Thyroid gland (tissue), 4 donors: Measurements from ENCODE around the gene NIPBL. TPM values are rescaled to one million over a fixed set of nuclear protein-coding genes. Genes with fewer than 3 reads are reported as not detected.
"Not testable (repeated sequence)": the region's sequence is repeated elsewhere in the genome, so short reads cannot be mapped to it uniquely, and the experiment has no call there.

Source experiments
- DNase-seq, 2 donors: peaks; one replicate each; pipeline ENCODE4 v3.0.0-alpha.2; 2019
- H3K27ac ChIP-seq, 3 donors: fragments of 200-600 bp; sonication (generic); 1 replicate in 2 of 3; 2 replicates in 1 of 3; pipeline ENCODE4 v1.5.1; 2016 to 2019; ENCODE audit warnings: mild to moderate bottlenecking in 1 of 3, moderate library complexity in 1 of 3
- H3K27me3 ChIP-seq: fragments of 200-600 bp; sonication (generic); one replicate; pipeline ENCODE4 v1.5.1; 2019
- H3K36me3 ChIP-seq, 2 donors: fragments of 200-600 bp; sonication (generic); one replicate each; pipeline ENCODE4 v1.5.1; 2016 to 2019
- H3K4me1 ChIP-seq, 2 donors: fragments of 200-600 bp; sonication (generic); one replicate each; pipeline ENCODE4 v1.5.1; 2017 to 2019
- H3K4me3 ChIP-seq, 3 donors: fragments of 200-600 bp; sonication (generic); replicated peaks in 1 of 3; 1 replicate in 2 of 3; 2 replicates in 1 of 3; pipeline ENCODE4 v1.5.1; 2016; ENCODE audit warnings: mild to moderate bottlenecking in 1 of 3
- H3K9me3 ChIP-seq: fragments of 200-600 bp; sonication (generic); one replicate; pipeline ENCODE4 v1.5.1; 2017
- POLR2A ChIP-seq, 2 donors: fragments of 450-650 bp; IDR thresholded peaks; one replicate each; pipeline ENCODE4 v1.6.1; 2017; ENCODE audit warnings: antibody characterized with exemption in 2 of 2, mild to moderate bottlenecking in 2 of 2, moderate library complexity in 1 of 2
- WGBS, 2 donors: methylation state at CpG; one replicate each; pipeline ENCODE4 v1.1.5; 2017; 5-methylcytosine and 5-hydroxymethylcytosine counted together
- intact Hi-C: fragments of 100-400 bp; cut with DNase I; formaldehyde crosslinking; loops from one replicate; pipeline ENCODE4 v1.15.1; 2023
- total RNA-seq, 4 donors: library from RNA; depleted of rRNA; stranded (reverse); fragments of >200 nt; gene quantifications; one replicate each; pipeline ENCODE4 v1.2.3, GENCODE V29; 2016
- TF ChIP-seq, protein P1 (sequence below), 6 experiments: fragments of 200-600 bp in 3 of 6; fragments of 450-650 bp in 3 of 6; sonication (generic) in 3 of 6; IDR thresholded peaks; one replicate each; pipeline ENCODE4 v1.5.1; 2016 to 2019; ENCODE audit warnings: antibody characterized with exemption in 6 of 6, mild to moderate bottlenecking in 2 of 6, inconsistent platforms in 1 of 6, moderate library complexity in 1 of 6

The NIPBL gene
- total RNA-seq, 4 donors from 2014 or later = 62.1 to 145 (median 87.8) TPM

DNA sequence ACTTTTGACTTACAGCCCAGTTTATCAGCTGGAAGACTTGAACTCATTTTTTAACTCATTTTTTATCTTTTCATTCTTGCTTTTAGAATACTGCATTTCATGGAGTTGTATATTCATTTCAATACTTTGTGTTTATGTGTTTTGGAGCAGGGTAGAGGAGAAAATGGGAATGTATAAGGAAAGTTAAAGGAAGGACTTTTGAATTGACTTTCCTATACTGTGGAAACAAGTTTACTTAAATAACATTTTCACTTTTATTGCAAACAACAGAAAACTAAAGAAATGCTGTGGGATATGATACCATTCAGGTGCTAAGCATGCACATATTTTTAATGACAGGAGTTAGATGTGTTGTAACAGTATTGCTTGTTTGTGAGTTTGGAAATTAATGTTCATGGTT lies 11.7 kb downstream of the NIPBL start:
- Histone ChIP-seq H3K27me3 (no peaks in the 10 kb centered on the region), H3K4me1 (peaks cover 21 to 31% of the 10 kb centered on the region in 2 donors)
- TF ChIP-seq, protein P1, sequence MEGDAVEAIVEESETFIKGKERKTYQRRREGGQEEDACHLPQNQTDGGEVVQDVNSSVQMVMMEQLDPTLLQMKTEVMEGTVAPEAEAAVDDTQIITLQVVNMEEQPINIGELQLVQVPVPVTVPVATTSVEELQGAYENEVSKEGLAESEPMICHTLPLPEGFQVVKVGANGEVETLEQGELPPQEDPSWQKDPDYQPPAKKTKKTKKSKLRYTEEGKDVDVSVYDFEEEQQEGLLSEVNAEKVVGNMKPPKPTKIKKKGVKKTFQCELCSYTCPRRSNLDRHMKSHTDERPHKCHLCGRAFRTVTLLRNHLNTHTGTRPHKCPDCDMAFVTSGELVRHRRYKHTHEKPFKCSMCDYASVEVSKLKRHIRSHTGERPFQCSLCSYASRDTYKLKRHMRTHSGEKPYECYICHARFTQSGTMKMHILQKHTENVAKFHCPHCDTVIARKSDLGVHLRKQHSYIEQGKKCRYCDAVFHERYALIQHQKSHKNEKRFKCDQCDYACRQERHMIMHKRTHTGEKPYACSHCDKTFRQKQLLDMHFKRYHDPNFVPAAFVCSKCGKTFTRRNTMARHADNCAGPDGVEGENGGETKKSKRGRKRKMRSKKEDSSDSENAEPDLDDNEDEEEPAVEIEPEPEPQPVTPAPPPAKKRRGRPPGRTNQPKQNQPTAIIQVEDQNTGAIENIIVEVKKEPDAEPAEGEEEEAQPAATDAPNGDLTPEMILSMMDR (IDR thresholded peaks at IDR 0.05) = no peak
- no peak for TF ChIP-seq POLR2A (IDR thresholded peaks at IDR 0.05)

DNA sequence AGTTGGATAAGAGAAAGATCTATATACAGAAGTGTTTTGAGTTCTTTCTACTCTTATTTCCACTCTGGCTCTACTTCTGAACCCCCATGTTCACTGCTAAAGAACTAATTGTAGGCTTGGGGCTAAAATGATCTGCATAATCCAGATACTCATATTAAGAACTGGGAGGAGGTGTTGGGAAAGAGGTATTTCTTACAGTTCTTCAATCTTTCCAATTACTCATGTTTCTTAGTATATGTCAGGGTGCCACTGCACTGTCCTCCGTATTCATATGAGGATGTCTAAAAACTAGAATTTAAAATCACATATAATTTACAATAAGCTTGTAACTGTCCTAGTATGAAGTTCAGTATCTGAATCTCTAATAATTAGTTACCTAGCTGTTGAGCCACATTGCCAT lies 12.7 kb downstream of the NIPBL start:
- no peak for TF ChIP-seq POLR2A (IDR thresholded peaks at IDR 0.05)
- TF ChIP-seq, protein P1 (IDR thresholded peaks at IDR 0.05) = no peak
- Histone ChIP-seq H3K4me1 (peaks cover 22 to 28% of the 10 kb centered on the region in 2 donors), H3K4me3 (no peak overlapping the region), H3K27me3 (no peaks in the 10 kb centered on the region), H3K36me3 (no peaks in the 10 kb centered on the region), H3K27ac (no peak overlapping the region), H3K9me3 (no peaks in the 10 kb centered on the region)
- 94 to 100% methylated on average over 1 of the region's 1 CpG for WGBS, 2 donors
- intact Hi-C loops = loop anchor here (10.0 kb wide), 1 partner anchor 46 kb away; no protein-coding TSS in a partner anchor
- DNase-seq = no peak

More for the DNA sequence above, 11.7 kb downstream of the NIPBL start:
- no peak overlapping the region for H3K27ac ChIP-seq
- no peak for DNase-seq
- no peaks in the 10 kb centered on the region for H3K36me3 ChIP-seq
- no peaks in the 10 kb centered on the region for H3K9me3 ChIP-seq
- no peak overlapping the region for H3K4me3 ChIP-seq
- intact Hi-C loops = loop anchor here (10.0 kb wide), 1 partner anchor 46 kb away; no protein-coding TSS in a partner anchor

DNA sequence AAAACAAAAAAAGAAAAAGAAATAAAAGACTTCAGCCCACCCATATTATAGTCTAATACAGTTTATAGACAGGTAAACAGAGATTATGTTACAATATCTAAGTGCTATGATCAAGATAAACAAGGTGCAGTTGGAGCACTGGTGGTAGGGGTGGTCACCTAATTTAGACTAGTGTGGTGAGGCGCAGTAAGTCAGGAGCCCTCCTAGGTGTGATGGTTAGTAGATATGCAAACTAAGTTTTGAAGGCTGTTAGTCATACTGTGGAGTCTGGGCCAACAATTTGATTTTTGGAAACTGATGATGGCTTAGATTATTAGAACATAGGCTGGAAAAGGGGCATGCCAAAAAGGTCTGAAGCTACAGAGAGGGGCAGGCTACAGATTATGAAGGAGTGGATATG lies 14.7 kb downstream of the NIPBL start:
- peaks cover 18 to 22% of the 10 kb centered on the region in 2 donors for H3K4me1 ChIP-seq
- WGBS, 2 donors = 97 to 100% methylated on average over 1 of the region's 1 CpG
- no peak for TF ChIP-seq POLR2A (IDR thresholded peaks at IDR 0.05)
- TF ChIP-seq, protein P1 (IDR thresholded peaks at IDR 0.05) = no peak
- no peak overlapping the region for H3K4me3 ChIP-seq
- no peaks in the 10 kb centered on the region for H3K27me3 ChIP-seq
- no peak overlapping the region for H3K27ac ChIP-seq
- no peaks in the 10 kb centered on the region for H3K36me3 ChIP-seq
- DNase-seq = no peak
- H3K9me3 ChIP-seq = no peaks in the 10 kb centered on the region
- intact Hi-C loops = no loop called here

DNA sequence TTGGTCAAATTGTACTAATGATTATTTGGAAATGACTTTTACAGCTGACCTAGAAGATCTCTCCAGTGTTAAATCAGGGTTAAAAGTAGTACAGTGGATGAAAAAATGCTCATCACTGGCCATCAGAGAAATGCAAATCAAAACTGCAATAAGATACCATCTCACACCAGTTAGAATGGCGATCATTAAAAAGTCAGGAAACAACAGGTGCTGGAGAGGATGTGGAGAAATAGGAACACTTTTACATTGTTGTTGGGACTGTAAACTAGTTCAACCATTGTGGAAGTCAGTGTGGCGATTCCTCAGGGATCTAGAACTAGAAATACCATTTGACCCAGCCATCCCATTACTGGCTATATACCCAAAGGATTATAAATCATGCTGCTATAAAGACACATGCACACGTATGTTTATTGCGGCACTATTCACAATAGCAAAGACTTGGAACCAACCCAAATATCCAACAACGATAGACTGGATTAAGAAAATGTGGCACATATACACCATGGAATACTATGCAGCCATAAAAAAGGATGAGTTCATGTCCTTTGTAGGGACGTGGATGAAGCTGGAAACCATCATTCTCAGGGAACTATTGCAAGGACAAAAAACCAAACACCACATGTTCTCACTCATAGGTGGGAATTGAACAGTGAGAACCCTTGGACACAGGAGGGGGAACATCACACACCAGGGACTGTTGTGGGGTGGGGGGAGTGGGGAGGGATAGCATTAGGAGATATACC lies 15.7 kb downstream of the NIPBL start:
- H3K9me3 ChIP-seq, H3K36me3 ChIP-seq, H3K27me3 ChIP-seq, H3K4me3 ChIP-seq, intact Hi-C loops, DNase-seq, H3K27ac ChIP-seq: not testable (repeated sequence)
- H3K4me1 ChIP-seq = peaks cover 8 to 17% of the 10 kb centered on the region in 2 donors
- WGBS, 2 donors = 93 to 99% methylated on average over 4 to 5 of the region's 6 CpGs

- no peaks in the 10 kb centered on the region for H3K9me3 ChIP-seq
- intact Hi-C loops = no loop called here
- no peak overlapping the region for H3K27ac ChIP-seq
- TF ChIP-seq POLR2A (IDR thresholded peaks at IDR 0.05) = no peak
- TF ChIP-seq, protein P1 (IDR thresholded peaks at IDR 0.05) = no peak
- DNase-seq = no peak
- 69 to 90% methylated on average over 1 of the region's 1 CpG for WGBS, 2 donors
- no peak overlapping the region for H3K4me3 ChIP-seq
- peaks cover 8 to 13% of the 10 kb centered on the region in 2 donors for H3K4me1 ChIP-seq
- H3K36me3 ChIP-seq = no peaks in the 10 kb centered on the region
- H3K27me3 ChIP-seq = no peaks in the 10 kb centered on the region
Measured at GRCh38 chr5:36894954-36895353, 18.4 kb downstream of the NIPBL start.
